ENCODE measurements around the gene RCSD1.

GRCh38 chr1:167683641-167684502 is 53.8 kb downstream of the RCSD1 start:
- TF ChIP-seq RAD21 (IDR thresholded peaks at IDR 0.05; ENCODE audit: low read depth) (no peak), MAX (IDR thresholded peaks at IDR 0.05) (no peak), USF1 (IDR thresholded peaks at IDR 0.05) (no peak), TAF1 (IDR thresholded peaks at IDR 0.05; ENCODE audit: low read depth) (no peak)
